ENCODE data around the gene SMARCC1. TPM values are rescaled to one million over a fixed set of nuclear protein-coding genes. Genes with fewer than 3 reads are reported as not detected.

The SMARCC1 gene
- total RNA-seq, 2 experiments from 2014 or later = 74.2 to 76.2 TPM

DNA sequence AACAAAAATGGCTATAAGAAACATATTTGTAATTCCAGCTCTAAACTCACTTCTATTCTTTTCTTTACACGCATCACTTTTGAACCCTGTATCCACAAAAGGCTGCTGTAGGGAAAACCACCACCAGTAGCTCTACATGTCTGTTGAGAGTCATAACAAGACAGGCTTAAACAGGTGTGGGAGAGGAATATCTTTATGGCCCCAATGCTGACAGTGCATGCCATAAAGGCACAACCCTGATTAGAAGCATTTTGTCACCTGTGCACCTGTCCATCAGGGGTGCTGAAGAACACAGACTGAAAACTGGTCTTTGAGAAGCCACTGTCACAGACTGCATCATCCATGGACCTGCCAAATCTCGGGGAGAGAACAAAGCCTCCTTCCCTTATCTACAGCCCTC is 191.5 kb downstream of the SMARCC1 start:
- Mint-ChIP-seq H3K4me3 (no peak overlapping the region), H3K36me3 (ENCODE audit: low read depth) (peaks cover 88% of the 10 kb centered on the region), H3K4me1 (ENCODE audit: low read depth) (no peaks in the 10 kb centered on the region), H3K27me3 (no peaks in the 10 kb centered on the region), H3K27ac (no peak overlapping the region), H3K9me3 (no peaks in the 10 kb centered on the region)
- DNase-seq = no peak
- Histone ChIP-seq H3K27me3 (ENCODE audit: control insufficient read depth in 1 of 2, insufficient read depth in 2 of 2, low read length in 2 of 2) (no peaks in the 10 kb centered on the region), H3K4me3 (ENCODE audit: low read length) (no peak overlapping the region), H3K9me3 (ENCODE audit: control insufficient read depth in 1 of 2, insufficient read depth in 1 of 2, low read length in 2 of 2) (no peaks in the 10 kb centered on the region), H3K36me3 (ENCODE audit: insufficient read depth, low read length) (peaks cover 69% of the 10 kb centered on the region), H3K4me1 (ENCODE audit: insufficient read depth, low read length) (no peaks in the 10 kb centered on the region), H3K27ac (ENCODE audit: low read depth in 1 of 2, low read length in 2 of 2) (no peak overlapping the region)
- no peak for ATAC-seq (ENCODE audit: poor library complexity)
- intact Hi-C loops (cut with DNase I, micrococcal nuclease) = no loop called here
- TF ChIP-seq, protein P1, sequence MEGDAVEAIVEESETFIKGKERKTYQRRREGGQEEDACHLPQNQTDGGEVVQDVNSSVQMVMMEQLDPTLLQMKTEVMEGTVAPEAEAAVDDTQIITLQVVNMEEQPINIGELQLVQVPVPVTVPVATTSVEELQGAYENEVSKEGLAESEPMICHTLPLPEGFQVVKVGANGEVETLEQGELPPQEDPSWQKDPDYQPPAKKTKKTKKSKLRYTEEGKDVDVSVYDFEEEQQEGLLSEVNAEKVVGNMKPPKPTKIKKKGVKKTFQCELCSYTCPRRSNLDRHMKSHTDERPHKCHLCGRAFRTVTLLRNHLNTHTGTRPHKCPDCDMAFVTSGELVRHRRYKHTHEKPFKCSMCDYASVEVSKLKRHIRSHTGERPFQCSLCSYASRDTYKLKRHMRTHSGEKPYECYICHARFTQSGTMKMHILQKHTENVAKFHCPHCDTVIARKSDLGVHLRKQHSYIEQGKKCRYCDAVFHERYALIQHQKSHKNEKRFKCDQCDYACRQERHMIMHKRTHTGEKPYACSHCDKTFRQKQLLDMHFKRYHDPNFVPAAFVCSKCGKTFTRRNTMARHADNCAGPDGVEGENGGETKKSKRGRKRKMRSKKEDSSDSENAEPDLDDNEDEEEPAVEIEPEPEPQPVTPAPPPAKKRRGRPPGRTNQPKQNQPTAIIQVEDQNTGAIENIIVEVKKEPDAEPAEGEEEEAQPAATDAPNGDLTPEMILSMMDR (IDR thresholded peaks at IDR 0.05) = no peak
- CTCF ChIA-PET = interaction anchor here (1.6 kb wide), 1 partner anchor 14 kb away, joined by 4 read pairs; no protein-coding TSS in a partner anchor
- POLR2A ChIA-PET = no interaction called here

DNA sequence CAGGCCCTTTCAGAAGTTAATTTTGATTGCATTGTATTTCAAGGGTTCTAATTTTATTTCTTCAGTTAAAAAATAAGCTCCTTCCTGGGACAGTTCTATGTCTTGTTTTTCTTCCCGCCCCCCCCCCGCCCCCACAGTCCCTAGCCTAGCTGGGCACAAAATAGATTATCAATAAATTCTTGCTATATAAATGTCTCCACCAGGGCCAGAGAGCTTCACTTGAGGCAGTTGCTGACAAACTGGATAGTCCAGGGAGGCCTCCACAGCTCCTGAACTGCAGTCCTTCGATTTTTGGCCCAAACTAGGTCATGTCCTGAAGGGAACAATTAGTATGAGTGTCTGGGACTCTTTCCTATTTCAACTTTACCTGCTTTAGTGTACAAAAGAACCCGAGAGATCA is 193.1 kb downstream of the SMARCC1 start:
- Histone ChIP-seq H3K4me3 (ENCODE audit: low read length) (no peak overlapping the region), H3K4me1 (ENCODE audit: insufficient read depth, low read length) (no peaks in the 10 kb centered on the region), H3K9me3 (ENCODE audit: control insufficient read depth in 1 of 2, insufficient read depth in 1 of 2, low read length in 2 of 2) (no peaks in the 10 kb centered on the region), H3K27me3 (ENCODE audit: control insufficient read depth in 1 of 2, insufficient read depth in 2 of 2, low read length in 2 of 2) (no peaks in the 10 kb centered on the region), H3K36me3 (ENCODE audit: insufficient read depth, low read length) (peaks cover 57% of the 10 kb centered on the region), H3K27ac (ENCODE audit: low read depth in 1 of 2, low read length in 2 of 2) (no peak overlapping the region)
- Mint-ChIP-seq H3K4me1 (ENCODE audit: low read depth) (no peaks in the 10 kb centered on the region), H3K27me3 (no peaks in the 10 kb centered on the region), H3K27ac (no peak overlapping the region), H3K4me3 (no peak overlapping the region), H3K36me3 (ENCODE audit: low read depth) (peaks cover 76% of the 10 kb centered on the region), H3K9me3 (no peaks in the 10 kb centered on the region)
- no peak for ATAC-seq (ENCODE audit: poor library complexity)
- DNase-seq = no peak
- intact Hi-C loops (cut with DNase I, micrococcal nuclease) = no loop called here
- TF ChIP-seq, protein P1 (IDR thresholded peaks at IDR 0.05) = no peak
- ChIA-PET CTCF (no interaction called here), POLR2A (no interaction called here)

DNA sequence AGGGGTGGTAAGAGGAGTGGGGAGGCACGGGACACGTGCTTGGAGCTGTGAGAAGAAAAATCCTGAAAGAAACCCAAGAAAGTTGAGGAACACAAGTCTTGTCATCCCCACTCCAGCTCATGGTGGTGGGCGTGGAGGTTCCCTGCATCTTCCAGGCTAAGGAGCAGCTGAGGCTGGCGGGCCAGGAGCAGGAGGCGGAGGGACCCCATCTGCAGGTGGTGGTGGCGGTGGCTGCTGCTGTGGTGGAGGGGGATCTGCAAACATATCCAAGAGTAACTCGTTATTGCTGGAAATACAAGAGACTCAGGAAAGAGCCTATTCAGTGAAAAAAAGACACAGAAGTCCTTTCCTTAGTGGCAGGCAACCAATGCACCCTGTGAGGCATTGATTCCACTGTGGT is 193.6 kb downstream of the SMARCC1 start:
- H3K4me3 Mint-ChIP-seq = no peak overlapping the region
- intact Hi-C loops (cut with DNase I, micrococcal nuclease) = no loop called here
- Histone ChIP-seq H3K27ac (ENCODE audit: low read depth in 1 of 2, low read length in 2 of 2) (no peak overlapping the region), H3K27me3 (ENCODE audit: control insufficient read depth in 1 of 2, insufficient read depth in 2 of 2, low read length in 2 of 2) (no peaks in the 10 kb centered on the region), H3K36me3 (ENCODE audit: insufficient read depth, low read length) (peaks cover 55% of the 10 kb centered on the region), H3K4me3 (ENCODE audit: low read length) (no peak overlapping the region), H3K4me1 (ENCODE audit: insufficient read depth, low read length) (no peaks in the 10 kb centered on the region), H3K9me3 (ENCODE audit: control insufficient read depth in 1 of 2, insufficient read depth in 1 of 2, low read length in 2 of 2) (no peaks in the 10 kb centered on the region)
- DNase-seq (no peak), ATAC-seq (ENCODE audit: poor library complexity) (no peak)
- no peaks in the 10 kb centered on the region for H3K27me3 Mint-ChIP-seq
- no peaks in the 10 kb centered on the region for H3K9me3 Mint-ChIP-seq
- no peaks in the 10 kb centered on the region for H3K4me1 Mint-ChIP-seq (ENCODE audit: low read depth)
- TF ChIP-seq, protein P1 (IDR thresholded peaks at IDR 0.05) = no peak
- CTCF ChIA-PET = no interaction called here
- no peak overlapping the region for H3K27ac Mint-ChIP-seq
- peaks cover 71% of the 10 kb centered on the region for H3K36me3 Mint-ChIP-seq (ENCODE audit: low read depth)
- POLR2A ChIA-PET = no interaction called here
